Neural crest cell (in vitro differentiated cells): ENCODE results near the gene KHDRBS2. TPM values are rescaled to one million over a fixed set of nuclear protein-coding genes. Genes with fewer than 3 reads are reported as not detected.
"Not testable (repeated sequence)": the region's sequence is repeated elsewhere in the genome, so short reads cannot be mapped to it uniquely, and the experiment has no call there.

Experiments used
- DNase-seq: peaks from one replicate; pipeline ENCODE4 v3.0.0; 2021; ENCODE audit warnings: low read depth, mixed read lengths, low spot score
- H3K27ac Mint-ChIP-seq: one replicate; pipeline ENCODE4 v1.8.0; 2021; ENCODE audit warnings: mild to moderate bottlenecking, mixed read lengths; ENCODE audit not compliant: unreplicated experiment
- H3K27me3 Mint-ChIP-seq: 2 replicates; pipeline ENCODE4 v1.8.0; 2021; ENCODE audit warnings: low read depth, mild to moderate bottlenecking, mixed read lengths
- H3K36me3 Mint-ChIP-seq: 2 replicates; pipeline ENCODE4 v1.8.0; 2021; ENCODE audit warnings: low read depth, mild to moderate bottlenecking, mixed read lengths
- H3K4me1 Mint-ChIP-seq: 2 replicates; pipeline ENCODE4 v1.8.0; 2021; ENCODE audit warnings: mixed read lengths
- H3K4me3 Mint-ChIP-seq: one replicate; pipeline ENCODE4 v1.8.0; 2021; ENCODE audit warnings: mild to moderate bottlenecking, mixed read lengths
- H3K9me3 Mint-ChIP-seq: 2 replicates; pipeline ENCODE4 v1.8.0; 2021; ENCODE audit warnings: mixed read lengths
- CTCF ChIP-seq: fragments of 200-600 bp; sonication (generic); conservative IDR thresholded peaks from 2 replicates; pipeline ENCODE4 v1.5.0; 2021; ENCODE audit warnings: antibody characterized with exemption, mild to moderate bottlenecking
- total RNA-seq: library from RNA; stranded (reverse); gene quantifications from 2 replicates; pipeline ENCODE4 v1.2.1, GENCODE V29; 2021

KHDRBS2 gene
- total RNA-seq, 1 donor from 2014 or later, result 7.0 TPM

- Mint-ChIP-seq H3K4me1 (no peaks in the 10 kb centered on the region), H3K27me3 (no peaks in the 10 kb centered on the region), H3K4me3 (no peak overlapping the region), H3K27ac (no peak overlapping the region), H3K9me3 (no peaks in the 10 kb centered on the region), H3K36me3 (no peaks in the 10 kb centered on the region)
- DNase-seq, result no peak
- no peak for TF ChIP-seq CTCF
These were observed 498.0 kb downstream of the KHDRBS2 start for GRCh38 chr6:61787998-61788397.

DNA sequence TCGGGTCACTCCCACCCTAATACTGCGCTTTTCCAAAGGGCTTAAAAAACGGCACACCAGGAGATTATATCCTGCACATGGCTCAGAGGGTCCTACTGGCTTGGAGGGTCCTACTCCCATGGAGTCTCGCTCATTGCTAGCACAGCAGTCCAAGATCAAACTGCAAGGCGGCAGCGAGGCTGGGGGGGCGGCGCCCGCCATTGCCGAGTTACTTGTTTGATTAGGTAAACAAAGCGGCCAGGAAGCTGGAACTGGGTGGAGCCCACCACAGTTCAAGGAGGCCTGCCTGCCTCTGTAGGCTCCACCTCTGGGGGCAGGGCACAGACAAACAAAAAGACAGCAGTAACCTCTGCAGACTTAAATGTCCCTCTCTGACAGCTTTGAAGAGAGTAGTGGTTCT is 516.6 kb downstream of the KHDRBS2 start:
- H3K9me3 Mint-ChIP-seq, result peaks cover 11% of the 10 kb centered on the region
- not testable (repeated sequence) for H3K4me3 Mint-ChIP-seq, H3K27ac Mint-ChIP-seq, DNase-seq, H3K27me3 Mint-ChIP-seq, H3K4me1 Mint-ChIP-seq, H3K36me3 Mint-ChIP-seq

DNA sequence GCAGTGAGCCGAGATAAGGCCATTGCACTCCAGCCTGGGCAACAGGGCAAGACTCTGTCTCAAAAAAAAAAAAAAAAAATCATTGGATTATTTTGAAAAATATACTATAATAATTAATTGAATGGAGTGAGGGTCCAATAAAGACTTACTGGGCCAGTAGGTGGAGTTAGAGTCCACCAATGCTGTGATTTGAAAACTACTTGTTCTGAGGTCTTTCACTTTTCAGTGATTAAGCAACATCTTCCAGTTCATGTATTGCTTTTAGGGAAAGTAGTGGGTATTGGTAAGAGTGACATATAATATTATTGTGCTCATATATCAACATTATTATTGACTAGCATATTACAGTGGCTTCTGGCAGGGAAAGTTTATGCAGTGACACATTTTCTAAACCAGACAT is 530.3 kb downstream of the KHDRBS2 start:
- no peak overlapping the region for H3K27ac Mint-ChIP-seq
- TF ChIP-seq CTCF, result peak; percentile 25
- peaks cover 14% of the 10 kb centered on the region for H3K4me1 Mint-ChIP-seq
- H3K9me3 Mint-ChIP-seq, result no peaks in the 10 kb centered on the region
- H3K27me3 Mint-ChIP-seq, result no peaks in the 10 kb centered on the region
- no peak for DNase-seq
- H3K36me3 Mint-ChIP-seq, result no peaks in the 10 kb centered on the region
- H3K4me3 Mint-ChIP-seq, result no peak overlapping the region

GRCh38 chr6:61751986-61752385 is 534.0 kb downstream of the KHDRBS2 start:
- no peak for TF ChIP-seq CTCF

GRCh38 chr6:61745994-61746393 is 540.0 kb downstream of the KHDRBS2 start:
- H3K27me3 Mint-ChIP-seq, result no peaks in the 10 kb centered on the region
- H3K36me3 Mint-ChIP-seq, result peaks cover 3% of the 10 kb centered on the region
- no peak overlapping the region for H3K27ac Mint-ChIP-seq
- no peak overlapping the region for H3K4me3 Mint-ChIP-seq
- DNase-seq, result no peak
- H3K4me1 Mint-ChIP-seq, result no peaks in the 10 kb centered on the region
- H3K9me3 Mint-ChIP-seq, result peaks cover 5% of the 10 kb centered on the region
- TF ChIP-seq CTCF, result no peak

More at GRCh38 chr6:61751986-61752385, 534.0 kb downstream of the KHDRBS2 start:
- H3K9me3 Mint-ChIP-seq, result no peaks in the 10 kb centered on the region
- H3K4me1 Mint-ChIP-seq, result peaks cover 14% of the 10 kb centered on the region
- no peaks in the 10 kb centered on the region for H3K36me3 Mint-ChIP-seq
- H3K27ac Mint-ChIP-seq, result no peak overlapping the region
- no peak for DNase-seq
- H3K27me3 Mint-ChIP-seq, result no peaks in the 10 kb centered on the region
- no peak overlapping the region for H3K4me3 Mint-ChIP-seq

- TF ChIP-seq CTCF, result no peak
- H3K4me1 Mint-ChIP-seq, result no peaks in the 10 kb centered on the region
- H3K9me3 Mint-ChIP-seq, result no peaks in the 10 kb centered on the region
- peak; percentile 2 for DNase-seq
- H3K27ac Mint-ChIP-seq, result no peak overlapping the region
- no peaks in the 10 kb centered on the region for H3K27me3 Mint-ChIP-seq
- no peaks in the 10 kb centered on the region for H3K36me3 Mint-ChIP-seq
- H3K4me3 Mint-ChIP-seq, result no peak overlapping the region
These were observed 574.2 kb downstream of the KHDRBS2 start for GRCh38 chr6:61711849-61712248.
